Effector CD8-positive, alpha-beta T cell (primary cell): Measurements from ENCODE around the gene TMEM168.
A peak's percentile ranks its signal among the peaks of the same experiment; 100 is the strongest.
"Not testable (repeated sequence)": the region's sequence is repeated elsewhere in the genome, so short reads cannot be mapped to it uniquely, and the experiment has no call there.

ENCODE experiments used
- DNase-seq: peaks from one replicate; lab custom pipeline; 2025; lab: John Stamatoyannopoulos, UW
- total RNA-seq, 4 experiments: gene quantifications; one replicate each; lab custom pipeline; 2026; lab: John Stamatoyannopoulos, UW

Gene TMEM168, protein sequence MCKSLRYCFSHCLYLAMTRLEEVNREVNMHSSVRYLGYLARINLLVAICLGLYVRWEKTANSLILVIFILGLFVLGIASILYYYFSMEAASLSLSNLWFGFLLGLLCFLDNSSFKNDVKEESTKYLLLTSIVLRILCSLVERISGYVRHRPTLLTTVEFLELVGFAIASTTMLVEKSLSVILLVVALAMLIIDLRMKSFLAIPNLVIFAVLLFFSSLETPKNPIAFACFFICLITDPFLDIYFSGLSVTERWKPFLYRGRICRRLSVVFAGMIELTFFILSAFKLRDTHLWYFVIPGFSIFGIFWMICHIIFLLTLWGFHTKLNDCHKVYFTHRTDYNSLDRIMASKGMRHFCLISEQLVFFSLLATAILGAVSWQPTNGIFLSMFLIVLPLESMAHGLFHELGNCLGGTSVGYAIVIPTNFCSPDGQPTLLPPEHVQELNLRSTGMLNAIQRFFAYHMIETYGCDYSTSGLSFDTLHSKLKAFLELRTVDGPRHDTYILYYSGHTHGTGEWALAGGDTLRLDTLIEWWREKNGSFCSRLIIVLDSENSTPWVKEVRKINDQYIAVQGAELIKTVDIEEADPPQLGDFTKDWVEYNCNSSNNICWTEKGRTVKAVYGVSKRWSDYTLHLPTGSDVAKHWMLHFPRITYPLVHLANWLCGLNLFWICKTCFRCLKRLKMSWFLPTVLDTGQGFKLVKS
- 24.7 to 44.4 (median 26.1) reads per million in 4 experiments for total RNA-seq

DNA sequence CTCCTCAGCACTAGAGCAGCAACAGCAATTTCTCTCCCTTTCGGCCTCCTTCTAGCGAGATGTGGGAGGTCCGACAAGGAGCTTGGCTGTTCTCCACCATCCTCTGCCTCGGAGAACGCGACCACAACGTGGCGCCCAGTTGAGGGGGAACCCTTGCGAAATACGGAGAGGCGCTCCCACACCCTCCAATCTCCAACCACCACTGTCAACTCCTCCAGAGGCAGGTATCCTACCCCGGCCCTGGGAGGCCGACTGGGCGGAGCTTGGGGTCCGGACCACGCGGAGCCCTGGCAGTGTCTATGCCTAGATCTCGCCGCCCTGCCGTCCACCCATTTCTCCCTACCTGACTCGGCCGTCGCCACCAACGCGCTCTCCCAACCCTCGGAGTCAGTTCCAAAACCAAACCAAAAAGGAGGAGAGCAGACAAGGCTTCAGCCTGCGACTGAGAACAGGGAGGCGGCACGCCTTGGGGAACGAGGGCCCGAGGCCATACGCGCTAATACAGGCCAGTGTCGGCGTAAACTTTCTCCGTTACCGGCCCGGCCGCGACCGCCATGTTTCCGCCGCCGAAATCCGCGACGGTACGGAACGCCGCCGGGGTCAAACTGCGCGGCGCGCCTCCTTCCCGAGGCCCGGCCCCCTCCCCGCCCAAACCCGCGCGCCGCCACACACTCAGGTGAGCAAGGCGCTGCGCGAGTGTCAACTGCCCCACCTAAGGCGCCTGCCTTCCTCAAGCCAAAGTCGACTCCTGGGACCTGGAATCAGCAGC lies at the start of gene TMEM168:
TMEM168 (minus strand) TSS at position 577 of the 769 bp plus-strand sequence. CDS start 5,568 bp downstream, outside the sequence.
- DNase-seq, result peak; percentile 75

DNA sequence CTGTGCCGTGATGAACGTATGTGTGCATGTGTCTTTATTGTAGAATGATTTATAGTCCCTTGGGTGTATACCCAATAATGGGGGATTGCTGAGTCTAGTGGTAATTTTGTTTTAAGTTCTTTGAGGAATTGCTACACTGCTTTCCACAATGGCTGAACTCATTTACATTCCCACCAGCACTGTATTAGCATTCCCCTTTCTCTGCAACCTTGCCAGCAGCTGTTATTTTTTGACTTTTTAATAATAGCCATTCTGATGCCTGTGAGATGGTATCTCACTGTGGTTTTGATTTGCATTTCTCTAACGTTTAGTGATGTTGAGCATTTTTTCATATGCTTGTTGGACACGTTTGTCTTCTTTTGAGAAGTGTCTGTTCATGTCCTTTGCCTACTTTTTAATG lies 45.7 kb upstream of the TMEM168 start:
- DNase-seq, result not testable (repeated sequence)

DNA sequence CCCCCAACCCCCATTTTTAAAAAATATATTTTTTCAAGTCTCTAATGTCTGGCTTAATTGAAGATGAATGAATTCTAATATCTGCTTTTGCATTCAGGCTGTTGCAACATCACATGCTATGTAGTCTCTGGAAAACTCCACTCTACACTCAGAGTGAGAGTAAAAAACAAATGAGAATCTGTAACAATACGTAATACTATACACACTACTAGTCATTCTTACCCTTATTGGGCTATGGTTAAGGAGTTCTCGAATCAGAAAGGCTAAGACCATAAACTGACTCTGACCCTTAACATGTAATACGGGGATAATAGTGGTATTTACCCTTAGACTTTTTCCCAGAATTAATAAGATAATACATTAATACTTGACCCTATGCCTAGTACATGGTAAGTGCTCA lies 42.9 kb upstream of the TMEM168 start:
- DNase-seq, result no peak

DNA sequence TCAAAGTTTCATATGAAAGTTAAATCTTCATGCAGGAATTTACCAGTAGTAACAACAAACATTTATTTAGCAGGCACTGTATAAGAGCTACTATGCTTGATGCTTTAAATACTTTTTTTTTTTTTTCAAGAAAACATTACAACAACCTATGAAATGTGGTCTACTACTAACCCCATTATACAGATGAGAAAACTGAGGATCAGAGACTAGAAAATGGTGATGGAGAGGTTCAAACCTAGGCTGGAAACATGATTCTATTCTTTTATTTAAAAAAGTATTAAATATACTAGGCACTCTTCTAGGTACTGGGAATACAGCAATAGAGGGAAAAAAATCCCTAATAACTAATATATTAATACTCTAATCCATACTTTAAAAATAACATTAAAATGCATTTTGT lies 40.6 kb upstream of the TMEM168 start:
- no peak for DNase-seq

DNA sequence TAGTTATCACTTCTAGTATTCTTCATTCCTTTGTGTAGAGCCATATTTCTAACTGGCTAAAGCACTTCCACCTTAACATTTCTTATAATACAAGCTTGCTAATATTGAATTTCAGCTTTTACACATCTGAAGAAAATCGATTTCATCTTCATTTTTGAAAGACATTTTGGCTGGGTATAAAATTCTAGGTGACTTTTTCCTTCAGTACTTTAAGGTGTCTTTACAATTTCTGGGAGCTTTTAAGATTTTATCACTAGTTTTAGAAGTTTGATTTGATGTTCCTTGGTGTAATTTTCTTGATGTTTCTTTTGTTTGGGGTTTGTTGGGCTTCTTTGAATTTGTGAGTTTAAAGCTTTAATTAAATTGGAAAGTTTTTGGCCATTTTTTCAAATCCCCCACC lies 38.5 kb upstream of the TMEM168 start:
- DNase-seq, result no peak

DNA sequence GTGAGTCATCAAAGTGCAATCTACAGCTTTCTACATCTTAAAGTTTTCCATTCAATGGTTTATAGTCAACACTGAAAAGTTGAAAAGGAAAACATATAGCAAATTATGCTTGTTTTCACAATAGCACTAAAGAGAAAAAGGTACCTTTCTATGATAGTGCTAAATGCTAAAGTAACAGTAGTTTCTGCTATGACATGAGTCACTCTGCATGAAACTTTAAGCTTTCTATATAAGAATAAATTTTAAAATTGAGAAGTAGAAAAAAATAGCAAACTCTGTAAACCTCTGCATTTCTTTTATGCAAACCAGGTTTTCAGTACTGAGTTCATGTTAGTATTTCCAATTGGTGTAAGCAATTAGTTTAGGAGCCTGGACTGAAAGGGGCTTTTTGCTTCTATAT lies 31.2 kb upstream of the TMEM168 start:
- DNase-seq, result no peak

DNA sequence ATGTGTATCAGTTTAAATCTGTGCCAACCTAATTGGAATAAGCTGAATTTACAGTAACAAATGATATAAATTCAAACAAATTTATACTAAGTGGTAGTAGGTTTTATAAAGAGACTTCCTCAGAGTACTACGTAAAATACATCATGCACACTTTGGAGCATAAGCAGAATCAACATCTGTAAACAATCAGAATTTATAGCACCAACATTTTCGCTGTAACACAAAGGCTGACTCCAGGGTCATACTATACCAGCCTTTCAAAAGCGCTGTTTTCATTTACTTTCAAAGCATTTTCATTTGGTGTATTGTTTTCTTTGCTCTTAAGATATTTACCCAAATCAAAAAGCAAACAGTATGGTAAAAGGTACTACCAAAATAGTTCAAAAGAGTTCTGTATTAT lies 29.3 kb upstream of the TMEM168 start:
- DNase-seq, result no peak

DNA sequence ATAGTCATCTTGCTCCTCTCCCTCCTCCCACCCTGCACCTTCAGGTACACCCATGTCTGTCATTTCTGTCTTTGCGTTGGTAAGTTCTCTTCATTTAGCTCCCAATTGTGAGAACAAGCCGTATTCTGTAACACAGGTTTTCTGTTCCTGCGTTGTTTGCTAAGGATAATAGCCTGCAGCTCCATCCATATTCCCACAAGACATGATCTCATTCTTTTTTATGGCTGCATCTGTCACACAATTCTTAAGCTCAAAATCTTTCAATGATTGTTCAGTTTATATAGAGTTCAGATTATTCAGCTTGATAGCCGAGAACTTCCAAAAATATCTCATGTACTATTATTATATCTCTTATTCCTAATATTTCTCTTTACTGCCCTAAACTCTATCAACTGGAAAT lies 16.0 kb upstream of the TMEM168 start:
- no peak for DNase-seq

DNA sequence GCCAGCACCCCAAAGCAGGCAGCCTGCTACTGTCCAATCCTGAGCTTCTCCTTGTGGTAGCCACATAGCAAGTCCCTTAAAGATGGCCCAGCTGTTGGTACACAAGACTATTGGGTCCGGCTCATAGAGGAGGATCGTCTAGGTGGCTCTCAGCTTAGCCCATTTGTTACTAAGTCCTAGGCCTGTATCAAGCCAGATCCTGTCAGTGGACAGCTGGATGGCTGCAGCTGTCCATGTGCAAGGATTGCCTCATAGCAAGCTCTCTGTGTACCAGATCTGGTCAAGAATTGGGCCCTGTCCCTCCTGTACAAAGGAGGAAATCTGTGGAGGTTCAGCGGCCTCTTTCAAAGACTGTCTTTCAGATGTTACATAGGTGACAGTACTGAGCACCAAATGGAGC lies 12.2 kb upstream of the TMEM168 start:
- DNase-seq, result no peak

DNA sequence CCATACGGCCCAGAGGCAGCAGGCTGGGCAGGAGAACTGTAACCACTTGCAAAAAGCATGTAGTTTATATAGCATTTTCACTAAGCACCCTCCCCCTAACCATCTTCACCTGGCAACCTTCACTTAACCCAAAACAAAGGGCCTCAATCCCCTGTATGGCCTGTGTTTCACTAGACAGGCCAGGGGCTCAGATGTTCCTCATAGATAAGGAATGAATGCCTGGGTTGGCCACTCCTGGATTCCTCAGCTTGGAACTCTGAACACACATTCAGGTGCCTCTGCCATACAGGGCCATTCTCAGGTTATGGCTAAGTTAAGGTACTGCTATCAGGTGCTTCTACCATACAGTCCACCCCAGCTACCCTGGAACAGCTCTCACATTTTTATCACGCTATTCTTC lies 10.3 kb upstream of the TMEM168 start:
- no peak for DNase-seq

DNA sequence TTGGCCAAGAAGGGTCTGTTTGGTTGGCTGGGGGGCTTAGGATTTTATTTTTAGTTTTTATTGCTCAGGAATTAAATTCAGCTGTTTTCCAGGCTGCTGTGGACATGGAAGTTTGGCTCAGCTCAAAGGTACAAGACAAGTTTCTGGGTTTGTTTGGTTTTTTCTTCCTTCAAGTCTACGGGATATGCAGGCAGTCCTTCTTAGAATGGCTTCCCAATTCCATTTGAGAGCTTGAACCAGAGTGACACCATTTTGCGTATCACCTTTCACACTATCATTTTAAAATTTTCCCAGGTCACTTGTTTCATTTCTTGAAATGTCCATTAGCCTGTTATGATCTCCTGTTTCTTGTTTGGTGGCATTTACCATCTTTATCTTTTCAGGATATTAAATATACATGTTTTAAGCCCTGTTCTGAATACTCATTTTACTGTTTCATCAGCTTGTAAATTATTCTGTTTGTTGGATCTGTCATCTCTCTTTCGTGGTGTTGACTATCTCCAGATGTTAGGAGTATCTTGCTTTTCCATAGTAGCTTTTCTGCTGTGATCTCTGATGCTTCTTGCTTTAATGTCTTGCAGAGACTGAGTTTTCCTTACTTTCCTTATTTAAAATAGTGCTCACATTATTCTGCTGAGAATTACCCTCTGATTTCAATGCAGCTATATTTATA lies 9.4 kb upstream of the TMEM168 start:
- DNase-seq, result no peak

DNA sequence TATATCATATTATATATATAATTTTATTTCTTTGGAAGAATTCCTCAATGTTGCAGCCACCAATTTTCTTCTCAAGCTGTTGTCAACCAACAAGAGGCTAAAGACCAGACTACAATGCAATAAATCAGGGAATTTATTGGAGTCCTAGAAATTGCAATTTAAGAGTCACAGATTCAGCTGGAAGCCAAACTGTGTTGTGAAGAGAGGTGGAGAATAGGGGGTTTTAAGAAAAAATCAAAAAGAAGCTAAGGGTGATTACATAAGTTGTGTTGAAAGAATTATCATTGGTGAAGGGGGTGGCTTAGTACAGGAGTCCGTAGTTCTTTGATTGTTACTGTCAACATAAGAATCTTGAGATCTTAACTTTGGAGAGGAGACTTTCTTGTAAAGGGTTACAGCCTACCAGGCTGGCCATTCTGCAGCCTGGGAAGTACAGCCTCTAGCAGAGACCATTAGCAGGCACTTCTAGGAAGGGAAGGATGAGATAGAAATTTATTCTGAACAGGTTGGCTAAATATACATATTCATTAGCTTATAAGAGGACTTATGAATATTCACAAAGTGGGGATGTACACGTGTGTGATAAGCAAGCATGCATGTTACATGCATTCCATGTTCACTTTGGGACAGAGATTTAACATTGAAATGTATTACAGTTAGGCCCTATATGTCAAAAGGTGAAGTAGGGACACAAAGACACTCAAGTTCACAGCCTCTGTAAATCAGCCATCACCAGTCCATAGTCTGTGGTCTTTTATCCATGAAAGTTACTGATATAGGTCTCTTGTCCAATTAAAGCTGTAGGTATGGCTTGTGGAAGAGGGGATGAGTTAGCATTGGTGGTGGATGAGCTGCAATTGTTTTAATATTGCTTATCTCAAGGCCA lies 8.3 kb upstream of the TMEM168 start:
- no peak for DNase-seq

DNA sequence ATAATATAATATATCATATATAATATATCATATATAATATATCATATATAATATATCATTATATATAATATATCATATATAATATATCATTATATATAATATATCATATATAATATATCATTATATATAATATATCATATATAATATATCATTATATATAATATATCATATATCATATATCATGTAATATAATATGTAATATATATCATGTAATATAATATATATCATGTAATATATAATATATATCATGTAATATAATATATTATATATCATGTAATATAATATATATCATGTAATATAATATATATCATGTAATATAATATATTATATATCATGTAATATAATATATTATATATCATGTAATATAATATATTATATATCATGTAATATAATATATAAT lies 6.4 kb upstream of the TMEM168 start:
- not testable (repeated sequence) for DNase-seq

DNA sequence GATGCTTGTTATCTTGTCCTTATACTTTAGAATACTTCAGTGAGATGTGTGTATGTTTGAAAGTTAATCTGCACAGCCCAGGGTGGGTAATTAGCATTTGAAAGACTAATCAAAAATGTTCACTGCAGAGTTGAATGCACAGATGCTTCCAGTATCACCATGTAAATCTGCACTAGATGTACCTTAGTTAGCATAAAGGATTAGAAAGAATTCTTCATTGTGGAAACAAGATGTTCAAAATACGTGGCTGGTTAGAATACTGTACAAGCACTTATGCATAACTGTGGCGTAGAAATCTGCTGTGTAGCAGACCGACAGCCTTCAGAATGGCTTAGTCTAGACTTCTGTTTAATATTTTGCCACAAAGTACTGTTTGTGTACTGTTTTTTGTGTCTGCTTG lies 2.2 kb upstream of the TMEM168 start:
- DNase-seq, result no peak

DNA sequence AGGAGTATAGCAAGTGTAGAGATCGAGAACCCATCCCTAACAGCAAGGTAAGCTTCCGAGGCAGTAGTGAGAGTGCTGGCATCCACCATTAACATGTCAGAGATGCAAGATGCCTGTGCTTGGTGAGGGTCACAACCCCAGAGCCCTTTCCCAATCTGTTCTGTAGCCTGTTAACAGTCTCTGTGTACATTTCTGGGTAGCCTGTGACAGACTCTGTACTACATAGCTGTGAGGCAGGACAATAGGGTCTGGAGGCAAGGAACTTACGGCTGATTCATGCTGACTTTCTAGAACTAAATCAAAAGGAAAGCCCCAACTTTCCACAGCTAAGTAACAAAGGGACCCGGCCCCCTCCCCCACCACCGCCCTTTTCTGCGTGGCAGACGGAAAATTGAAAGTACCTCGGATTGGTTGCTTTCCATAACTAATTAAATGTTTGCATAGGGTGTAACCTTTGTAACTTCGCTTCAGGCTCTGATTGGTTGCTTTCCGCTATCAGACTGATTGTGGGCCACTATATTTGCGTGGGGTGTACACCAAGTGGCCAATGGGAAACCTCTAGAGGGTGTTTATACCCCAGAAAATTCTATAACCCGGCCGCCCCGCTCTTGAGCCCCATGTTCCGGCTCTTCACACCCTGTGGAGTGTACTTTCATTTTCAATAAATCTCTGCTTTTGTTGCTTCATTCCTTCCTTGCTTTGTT lies 1.4 kb upstream of the TMEM168 start:
- no peak for DNase-seq

DNA sequence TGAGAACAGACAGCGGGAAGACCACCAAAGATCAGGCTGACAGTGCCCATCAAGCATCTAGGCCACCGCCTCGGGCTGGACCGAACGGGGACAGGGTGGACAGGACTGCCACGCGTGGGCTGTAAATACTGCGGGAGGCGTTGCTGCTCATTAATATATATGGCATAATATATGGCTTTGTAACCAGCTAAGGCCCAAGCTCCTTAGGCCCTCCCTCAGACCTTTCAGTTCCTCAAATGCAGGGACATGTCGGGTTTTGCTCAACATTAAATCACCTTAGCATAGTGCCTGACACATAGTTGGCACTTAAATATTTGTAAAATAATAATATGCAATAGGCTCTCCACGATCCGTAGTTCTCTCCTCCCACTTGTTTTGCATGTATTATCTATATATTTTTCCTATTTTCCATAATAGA lies 402 bp upstream of the TMEM168 start:
- DNase-seq, result no peak

DNA sequence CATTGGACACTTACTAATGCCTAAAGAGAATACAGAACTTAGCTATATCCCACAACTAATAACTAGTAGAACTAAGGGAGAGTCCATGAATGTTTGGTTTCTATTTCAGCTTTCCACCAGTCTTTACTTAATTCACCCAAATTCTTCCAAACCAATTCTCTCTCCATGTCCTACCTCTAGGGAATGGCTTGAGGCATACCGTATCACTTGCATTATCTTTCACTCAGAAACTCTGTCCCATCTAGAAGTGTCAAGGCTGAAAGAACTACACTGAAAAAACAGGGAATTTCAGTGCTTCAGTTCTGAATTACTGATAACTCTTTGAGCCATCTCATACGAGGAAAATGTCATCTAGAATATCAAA lies 758 bp downstream of the TMEM168 start:
- DNase-seq, result no peak

DNA sequence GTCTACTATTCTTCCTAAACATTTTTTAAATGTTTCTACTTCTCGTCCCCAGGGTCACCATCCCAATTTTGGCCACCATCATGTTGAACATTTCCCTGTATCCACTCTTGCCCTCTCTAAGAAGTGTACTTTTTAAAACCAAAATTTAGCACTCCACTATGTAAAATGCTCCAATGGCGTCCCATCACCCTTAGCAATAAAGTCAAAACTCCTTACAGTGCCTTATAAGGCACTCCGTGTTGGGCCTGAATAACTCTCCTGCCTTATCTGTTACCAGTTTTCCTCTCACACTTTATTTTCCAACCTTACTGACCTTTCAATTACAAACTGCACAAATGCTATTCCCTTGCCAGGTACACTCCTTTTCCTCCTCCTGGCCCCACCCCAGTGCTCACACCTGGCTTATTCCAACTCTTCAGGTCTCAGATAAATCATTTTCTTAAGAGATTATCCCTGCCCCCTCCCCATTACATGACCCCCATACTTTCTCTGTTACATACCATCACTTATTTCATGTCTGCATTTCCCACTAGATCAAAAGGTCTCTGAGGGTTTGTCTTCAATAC lies 1.3 kb downstream of the TMEM168 start:
- no peak for DNase-seq

DNA sequence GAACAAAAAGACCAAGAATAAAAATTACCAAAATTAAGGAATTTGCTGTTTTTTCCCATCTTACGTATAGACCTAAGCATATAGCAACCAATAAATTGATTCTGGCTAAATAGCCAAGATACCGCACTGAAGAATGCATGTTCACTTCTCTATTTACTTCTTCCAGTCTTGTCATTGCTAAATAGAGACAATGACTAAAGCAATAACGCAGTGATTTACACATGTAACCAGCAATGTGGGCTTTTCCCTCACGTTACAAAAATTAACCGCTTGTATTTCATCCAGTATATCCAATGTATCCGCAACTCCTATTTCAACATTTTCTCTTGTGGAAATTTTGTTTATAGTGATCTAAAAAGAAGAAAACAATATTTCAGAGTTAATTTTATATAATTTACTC lies 5.6 kb downstream of the TMEM168 start:
- DNase-seq, result no peak

DNA sequence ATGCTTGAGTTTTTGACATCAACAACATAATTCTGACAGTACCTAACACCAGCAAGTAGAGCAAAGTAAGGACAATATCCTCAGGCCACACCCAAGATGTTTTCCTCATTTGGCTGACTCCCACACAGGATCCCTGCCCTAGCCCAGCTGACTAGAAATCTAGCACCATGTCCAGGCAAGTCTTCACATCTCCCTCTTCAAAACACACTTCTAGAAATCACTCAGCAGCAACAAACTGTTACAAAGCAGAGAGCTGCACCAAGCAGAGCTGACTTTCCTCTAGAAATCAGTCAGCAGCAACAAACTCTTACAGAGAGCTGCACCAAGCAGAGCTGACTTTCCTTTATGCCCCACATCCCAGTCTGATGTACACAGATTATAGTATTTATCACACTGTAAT lies 7.7 kb downstream of the TMEM168 start:
- DNase-seq, result no peak
